Stimulated activated CD8-positive, alpha-beta memory T cell treated with anti-CD3 and anti-CD28 coated beads, Interleukin-12 subunit alpha, Interleukin-12 subunit beta, amount 100 ng/mL, for 24 hours (primary cell): Measurements from ENCODE around the gene CDC42EP2.
A peak's percentile ranks its signal among the peaks of the same experiment; 100 is the strongest.

Experiments
- DNase-seq: peaks from one replicate; pipeline ENCODE4 v3.0.0-alpha.2; 2020; ENCODE audit errors: extremely low read depth

Gene CDC42EP2

DNA sequence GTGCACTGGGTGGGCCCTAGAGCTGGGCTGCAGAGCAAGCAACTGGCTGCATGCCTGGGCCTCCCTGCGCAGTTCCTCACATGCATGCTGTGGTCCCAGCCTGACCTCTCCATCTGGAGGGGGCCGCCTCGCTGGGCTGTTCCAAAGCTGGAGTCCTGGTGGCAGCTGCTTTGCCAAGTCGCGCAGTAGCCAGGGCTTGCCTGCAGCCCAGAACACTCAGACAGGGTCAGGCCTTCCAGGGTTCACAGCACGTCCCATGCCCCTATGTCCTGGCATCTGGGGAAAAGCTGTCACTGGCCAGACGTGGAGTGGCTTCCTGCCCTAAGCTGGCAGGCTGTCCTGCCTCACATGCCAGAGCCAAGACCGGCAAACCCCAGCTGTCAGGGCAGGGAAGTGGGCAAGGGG lies 16.5 kb upstream of the CDC42EP2 start:
- no peak for DNase-seq

DNA sequence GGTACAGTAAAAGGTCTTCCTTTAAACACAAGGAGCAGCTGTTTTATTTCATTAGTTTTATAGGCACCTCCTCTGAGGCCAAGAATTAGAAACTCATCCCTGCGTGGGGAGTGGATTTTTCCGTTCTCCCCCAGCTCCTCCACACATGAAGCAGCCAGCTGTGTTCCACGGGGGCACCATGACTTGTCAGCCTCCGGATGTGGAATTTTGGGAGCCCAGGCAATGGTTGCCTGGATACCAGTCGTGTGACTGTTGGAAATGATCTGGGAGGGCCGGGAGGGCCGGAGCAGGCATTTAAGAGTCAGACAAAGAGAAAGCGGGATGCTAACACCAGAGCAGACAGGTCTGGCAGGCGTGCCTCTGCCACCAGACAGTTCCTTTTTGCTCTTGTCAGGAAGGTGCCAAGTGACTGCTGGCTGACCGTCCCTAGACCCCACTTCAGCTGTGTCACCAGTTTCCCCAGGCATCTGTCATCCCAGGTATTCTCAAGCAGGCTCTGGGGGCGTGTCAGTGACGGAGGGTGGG lies 15.9 kb upstream of the CDC42EP2 start:
- DNase-seq: no peak

DNA sequence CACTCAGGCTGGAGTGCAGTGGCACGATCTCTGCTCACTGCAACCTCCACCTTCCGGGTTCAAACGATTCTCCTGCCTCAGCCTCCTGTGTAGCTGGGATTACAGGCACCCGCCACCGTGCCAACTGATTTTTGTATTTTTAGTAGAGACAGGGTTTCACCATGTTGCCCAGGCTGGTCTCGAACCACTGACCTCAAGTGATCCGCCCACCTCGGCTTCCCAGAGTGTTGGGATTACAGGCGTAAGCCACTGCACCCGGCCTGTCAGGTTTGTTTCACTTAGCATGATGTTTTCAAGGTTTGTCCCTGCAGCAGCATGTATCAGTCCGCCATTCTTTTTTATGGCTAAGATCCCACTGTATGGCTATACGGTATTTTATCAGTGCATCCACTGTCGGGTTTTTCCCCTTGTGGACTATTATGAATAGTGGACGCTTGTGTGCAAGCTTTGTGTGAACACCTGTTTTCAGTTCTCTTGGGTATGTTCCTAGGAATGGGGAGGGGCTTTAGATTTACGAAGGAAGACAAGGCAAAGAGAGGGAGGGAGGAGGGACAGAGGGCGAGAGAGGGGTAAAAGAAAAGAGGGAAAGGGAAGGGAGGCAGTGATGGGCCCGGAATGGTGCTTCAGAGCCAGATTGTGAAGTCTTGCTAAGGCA lies 13.9 kb upstream of the CDC42EP2 start:
- no peak for DNase-seq

DNA sequence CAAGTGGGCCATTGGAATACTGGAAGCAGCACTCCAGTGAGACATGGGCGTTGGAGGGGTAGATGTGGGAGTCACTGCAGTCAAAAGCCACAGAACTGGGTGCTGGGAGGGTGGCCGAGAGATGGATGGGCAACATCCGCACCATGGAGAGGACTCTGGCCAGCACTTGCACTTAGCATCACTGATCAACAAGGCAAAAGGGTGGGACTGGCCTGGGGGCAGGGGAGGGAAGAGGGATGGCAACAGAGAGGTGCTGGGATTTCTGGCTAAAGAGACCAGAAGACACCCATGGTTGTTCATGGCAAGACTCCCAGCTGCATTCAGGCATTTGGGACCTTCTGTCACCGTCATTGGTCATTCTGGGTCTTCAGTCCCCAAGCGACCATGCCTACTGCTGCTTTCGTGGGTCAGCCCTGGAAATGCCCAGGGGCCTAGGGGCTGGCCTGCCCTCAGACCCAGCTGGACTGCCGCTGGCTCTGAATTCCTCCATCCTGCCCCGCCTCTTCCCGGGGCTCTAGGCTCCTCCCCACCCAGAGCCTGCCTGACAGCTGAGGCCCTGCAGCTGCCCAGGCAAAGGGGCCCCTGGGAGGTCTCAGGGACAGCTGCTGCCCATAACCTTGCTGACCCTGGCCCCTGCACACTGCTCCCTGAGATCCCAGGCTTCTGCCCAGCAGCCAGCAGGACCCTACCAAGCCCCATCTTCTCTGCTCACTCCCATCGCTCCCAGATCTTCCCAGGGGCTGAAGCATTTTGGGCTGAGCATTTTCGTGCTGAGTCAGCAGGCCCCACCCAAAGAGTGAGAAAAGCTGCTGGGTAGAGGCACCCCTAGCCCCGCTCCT lies 13.0 kb upstream of the CDC42EP2 start:
- no peak for DNase-seq

DNA sequence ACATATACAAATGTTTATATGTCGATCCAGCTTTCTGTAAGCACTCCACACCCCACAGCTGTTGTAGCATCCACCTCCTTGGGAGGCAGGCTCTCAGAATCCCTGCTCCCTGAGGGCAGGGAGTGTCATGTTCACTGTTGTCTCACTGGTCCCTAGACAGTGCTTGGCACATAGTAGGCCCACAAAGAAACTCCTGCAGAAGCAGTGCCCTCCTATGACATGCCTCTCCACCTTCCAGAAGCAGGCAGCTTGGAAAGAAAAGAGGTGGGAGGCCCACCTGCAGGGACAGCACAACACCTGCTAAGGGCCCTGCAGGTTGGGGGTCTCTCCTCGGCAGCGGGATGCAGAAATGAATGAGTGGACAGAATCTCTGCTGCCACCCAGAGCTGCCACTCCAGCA lies 11.1 kb upstream of the CDC42EP2 start:
- DNase-seq: no peak

DNA sequence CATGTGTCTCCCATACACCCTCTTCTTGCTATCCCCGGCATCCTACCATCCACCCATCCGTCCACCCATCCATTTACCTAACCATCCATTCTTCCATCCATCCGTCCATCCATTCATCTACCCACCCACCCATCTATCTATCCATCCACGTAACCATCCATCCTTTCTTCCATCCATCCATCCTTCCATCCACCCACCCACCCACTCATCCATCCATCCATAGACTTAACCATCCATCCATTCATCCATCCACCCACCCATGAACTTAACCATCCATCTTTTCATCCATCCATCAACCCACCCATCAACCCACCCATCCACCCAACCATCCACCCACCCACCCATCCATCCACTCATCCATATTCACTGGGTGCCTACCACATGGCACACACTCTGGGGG lies 10.6 kb upstream of the CDC42EP2 start:
- DNase-seq: no peak

DNA sequence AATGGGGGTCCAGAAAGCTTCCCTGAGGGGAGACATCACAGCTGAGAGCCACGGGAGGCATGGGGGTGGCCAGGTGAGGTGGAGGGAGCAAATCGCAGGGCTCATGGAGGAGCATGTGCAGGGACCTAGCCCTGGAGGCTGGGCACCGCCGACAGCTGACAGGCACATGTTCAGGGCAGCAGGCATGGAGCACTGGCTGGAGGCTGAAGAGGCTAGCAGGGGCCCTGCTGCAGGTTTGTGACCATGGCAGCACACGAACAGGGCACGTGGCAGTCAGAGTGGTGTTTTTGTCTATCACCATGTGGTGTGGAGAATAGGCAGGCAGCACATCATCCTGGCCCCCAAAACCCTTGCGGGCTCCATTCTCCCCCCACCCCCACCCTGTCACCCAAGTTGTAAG lies 10.1 kb upstream of the CDC42EP2 start:
- DNase-seq: no peak

DNA sequence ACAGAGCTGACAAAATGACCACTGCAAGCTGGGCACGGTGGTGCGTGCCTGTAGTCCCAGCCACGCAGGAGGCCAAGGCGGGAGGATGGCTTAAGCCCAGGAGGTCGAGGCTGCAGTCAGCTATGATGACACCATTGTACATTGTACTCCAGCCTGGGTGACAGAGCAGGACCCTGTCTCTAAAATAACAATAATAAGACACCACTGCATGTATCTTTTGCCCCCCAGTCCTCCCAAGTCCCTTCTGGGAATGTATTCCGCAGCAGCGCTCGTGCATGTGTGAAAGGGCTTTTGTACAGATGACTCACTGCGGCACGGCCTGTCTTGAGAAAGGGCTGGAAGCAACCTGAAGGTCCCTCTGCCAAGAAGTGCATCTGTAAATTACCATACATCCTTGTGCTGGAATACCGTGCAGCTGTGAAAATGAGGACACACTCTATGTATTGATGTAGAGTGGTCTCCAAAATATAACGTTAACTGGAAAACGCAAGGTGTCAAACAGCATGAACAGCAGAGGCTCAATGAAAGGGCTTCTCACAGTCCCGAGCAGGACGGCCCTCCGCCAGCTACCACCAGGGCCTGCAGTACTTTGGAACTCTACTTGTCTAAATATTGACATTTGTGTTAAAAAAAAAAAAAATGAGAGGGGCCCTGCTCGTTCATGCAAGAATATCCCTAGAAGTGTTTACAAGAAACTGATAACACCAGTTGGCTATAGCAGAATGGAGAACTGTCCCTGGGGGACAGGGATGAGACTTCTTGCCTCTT lies 9.0 kb upstream of the CDC42EP2 start:
- no peak for DNase-seq

DNA sequence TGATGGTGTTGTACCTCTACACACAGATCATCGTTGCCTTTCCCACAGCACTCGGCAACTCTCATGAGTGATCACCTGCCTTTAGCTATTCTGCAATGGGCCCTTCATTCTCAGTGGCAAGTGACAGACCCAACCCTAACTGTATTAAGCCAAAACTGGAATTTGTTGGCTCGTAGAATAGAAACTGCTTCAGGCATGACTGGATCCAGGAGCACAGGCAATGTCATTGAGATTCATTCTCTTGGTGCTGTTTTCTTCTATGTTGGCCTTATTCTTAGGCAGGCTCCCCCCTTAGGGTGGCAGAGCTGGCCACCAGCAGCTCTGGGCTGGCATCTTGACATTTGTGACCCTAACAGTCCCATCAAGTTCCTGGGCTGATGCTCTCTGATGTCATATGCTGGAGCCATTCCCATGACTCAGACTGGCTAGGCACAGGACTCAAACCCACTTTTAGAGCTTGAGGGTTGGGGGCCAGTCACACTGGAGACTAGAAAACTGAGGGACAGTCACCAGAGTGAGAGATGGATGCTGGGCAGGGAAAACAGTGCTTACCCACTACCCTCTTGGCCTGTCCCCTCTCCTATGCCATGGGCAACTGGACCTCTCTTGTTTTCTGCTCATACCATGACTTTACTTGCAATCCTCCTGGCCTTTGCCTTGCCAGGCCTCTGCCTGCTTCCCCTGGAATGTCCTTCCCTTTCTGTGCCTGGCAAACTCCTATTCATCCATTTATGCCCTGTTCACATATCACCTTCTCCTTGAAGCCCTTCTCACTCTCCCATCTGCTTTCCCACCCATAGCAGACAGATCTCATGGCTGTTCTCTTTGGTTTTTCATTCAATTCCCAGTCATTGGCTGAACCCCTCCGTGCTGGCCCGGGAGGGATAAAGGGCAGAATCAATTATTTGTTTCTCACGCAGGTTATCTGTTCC lies 7.1 kb upstream of the CDC42EP2 start:
- DNase-seq: no peak

DNA sequence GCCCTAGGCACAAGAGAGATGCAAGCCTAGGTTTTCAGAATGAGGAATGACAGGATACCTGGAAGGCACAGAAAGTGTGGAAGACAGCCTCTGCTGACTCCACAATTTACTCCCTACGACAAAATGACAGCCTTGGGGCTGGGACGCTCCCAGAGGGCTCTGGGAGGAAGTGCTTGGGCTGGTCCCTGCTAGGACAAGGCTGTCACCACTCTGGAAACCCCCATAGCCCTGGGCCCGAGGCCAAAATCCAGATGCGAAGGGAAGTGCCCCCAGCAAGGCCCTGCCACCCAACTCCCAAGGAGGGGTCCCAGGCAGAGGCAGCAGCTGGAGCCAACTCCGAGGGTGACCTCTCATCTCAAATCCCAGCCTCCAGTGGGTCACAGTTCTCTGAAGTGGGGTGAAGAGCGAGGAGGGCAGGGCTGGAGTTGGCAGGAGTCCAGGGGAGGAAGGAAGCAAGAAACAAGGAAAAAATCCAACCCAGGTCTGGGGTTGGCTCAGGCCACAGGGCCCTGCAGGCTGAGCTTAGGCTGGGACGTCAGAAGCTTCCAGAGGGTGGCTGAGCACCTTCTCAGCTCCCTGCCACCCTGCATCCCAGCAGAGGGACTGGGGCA lies 6.3 kb upstream of the CDC42EP2 start:
- no peak for DNase-seq

DNA sequence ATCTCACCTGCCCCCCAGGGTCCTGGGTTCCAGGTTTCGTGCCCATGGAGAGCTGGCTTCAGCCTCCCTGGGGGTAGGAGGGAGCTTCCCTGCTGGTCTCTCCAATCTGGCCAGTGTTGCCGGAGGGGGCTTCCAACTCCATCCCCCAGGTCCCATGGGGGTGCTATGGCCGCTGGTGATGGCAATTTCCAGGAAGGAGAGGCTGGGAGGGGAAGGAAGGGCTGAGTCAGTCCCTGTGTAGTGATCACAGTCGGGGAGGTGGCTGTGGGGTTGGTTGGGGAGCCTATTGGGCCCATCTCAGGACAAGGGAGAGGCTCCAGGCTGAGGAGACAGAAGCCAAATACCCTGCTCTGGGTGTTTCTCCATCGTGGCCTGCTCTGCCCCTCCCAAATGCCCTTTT lies 5.7 kb upstream of the CDC42EP2 start:
- DNase-seq: no peak

DNA sequence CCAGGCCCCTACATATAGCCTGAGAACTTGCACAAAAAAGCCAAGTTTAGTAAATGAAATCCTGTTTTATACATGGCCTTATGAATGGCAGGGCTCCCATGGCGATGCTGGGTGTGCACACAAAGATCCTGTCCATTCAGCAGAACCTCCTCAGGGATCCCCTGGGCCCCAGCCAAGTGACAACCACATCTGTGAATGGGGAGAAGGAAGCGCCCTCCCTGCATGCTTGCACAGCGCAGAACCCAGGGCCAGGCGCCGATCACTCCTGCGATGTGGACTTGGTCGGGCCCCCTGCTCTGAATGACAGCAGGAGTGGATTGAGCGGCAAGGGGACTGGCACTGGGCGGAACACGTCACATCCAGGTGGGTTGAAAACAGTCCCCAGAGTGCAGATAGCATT lies 4.5 kb upstream of the CDC42EP2 start:
- DNase-seq: no peak

DNA sequence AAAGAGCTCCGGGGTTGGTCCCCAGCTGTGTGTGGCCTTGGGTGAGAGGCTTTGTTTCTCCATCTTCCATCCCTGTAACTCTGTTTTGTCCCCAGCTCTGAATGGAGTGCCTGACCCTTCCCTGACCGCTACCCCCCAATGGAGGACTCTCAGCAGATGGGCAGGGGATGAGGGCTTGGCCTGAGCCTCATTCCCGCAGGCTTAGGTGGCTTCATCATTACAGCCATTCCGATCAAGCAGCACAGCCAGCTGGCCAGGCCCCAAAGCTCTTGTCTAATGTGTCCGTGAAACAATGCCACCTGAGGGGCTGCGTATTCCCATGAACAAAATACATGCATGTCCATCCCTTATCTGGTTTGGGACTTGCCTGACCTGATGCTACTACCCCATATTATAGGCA lies 3.9 kb upstream of the CDC42EP2 start:
- no peak for DNase-seq

DNA sequence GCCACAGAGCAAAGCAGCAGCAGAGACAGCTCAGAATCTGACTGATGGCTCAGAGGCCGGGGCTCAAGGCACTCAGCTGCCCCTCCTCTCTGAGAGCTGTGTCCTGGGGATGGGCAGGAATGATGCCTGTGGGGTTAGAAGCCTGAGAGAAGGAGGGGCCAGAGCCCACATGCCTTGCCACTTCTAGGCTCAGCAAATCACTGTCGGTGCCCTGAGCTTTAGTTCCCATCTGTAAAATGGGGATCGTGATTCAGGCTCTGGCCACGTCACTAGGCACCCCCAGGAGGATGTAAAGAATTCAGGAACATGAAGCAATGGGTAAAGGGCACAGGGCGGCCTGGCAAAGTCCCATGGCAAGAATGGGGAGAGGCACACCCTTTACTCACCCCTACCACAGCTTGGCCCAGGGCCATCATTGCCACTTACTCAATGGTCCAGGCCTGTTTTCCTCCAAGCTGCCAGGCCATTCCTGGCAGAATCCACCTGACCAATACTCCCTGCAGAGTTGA lies 3.4 kb upstream of the CDC42EP2 start:
- DNase-seq: no peak

DNA sequence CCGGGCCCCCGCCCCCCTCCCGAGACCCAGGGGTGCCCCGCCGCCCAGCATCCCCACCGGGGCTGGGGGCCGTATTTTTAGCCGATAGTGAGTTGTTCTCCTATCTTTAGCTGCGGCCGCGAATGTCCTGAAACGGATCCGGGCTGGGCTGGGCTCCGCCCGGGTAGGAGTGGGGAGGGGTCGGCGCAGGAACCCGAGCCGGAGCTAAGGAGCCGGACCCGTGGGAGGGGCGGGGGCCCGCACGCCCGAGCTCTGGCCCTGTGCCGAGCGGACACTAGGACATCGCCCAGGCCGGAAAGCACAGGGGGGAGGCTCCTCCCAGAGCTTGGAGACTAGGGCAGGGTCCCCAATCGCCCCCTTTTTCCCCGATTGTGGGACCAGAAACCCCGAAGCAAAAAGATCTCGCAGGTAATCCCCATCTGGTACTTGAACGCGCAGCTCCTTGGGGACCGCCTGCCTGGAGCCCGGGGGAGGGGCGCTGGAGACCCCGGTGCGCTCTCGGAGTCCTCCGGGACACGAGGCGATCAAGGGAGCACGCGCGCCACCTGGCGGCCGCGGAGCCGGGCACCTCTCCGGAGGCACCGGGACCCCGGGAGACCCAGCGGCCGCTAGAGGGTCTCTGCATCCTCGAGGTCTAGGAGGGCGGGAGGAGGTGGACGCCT lies 669 bp downstream of the CDC42EP2 start:
- peak; percentile 65 for DNase-seq

DNA sequence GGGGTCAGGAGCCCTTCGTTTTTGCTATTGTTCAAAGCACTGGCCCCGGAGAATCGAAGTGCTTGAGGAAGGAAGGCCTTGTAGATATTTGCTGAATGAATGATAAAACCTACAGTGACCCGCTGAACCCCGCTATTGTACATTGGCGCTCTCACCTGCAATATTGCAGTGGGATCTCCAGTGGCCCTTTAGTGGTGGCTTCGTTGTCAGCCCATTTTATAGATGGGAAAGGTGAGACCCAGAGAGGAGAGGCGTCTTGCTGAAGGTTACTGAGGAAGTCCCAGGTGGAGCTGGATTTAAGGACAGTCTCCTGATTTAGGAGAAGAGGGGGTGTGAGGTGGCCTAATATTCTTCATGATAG lies 1.2 kb downstream of the CDC42EP2 start:
- DNase-seq: no peak

DNA sequence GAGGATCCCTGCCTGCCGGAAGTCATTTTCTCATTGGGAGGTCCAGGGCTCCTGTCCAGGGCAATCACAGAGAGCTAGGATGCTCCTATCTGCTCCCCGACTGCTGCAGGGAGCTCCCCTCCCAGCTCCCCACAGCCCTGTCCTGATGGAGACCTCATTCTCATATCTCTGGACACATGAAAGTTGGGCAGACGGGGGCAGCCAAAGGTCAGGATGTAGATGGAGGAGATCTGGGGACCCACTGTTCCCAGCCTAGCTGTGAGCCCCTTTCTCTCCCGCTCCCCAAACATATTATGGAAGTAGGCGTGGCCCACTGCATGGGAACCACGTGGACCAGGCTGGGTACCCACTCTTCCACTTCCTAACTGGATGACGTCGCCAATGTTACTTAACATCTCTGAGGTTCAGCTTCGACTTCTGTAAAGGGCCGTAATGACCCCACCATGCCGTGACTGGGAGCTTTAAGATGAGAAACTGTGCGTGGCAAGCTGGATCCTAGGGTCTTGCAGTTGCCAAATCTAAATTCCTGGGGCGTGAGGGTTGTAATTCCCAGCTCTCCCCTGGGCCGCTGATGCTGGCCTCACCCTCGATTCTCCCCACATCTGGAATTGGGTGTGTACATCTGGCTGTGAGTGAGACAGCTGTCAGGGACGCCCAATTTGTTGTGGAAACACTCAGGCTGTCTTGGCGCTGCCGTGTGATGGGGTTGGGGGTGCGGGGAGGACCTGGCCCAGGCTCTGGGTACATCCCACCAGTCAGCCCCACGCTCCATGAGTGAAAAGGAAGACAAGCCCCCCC lies 1.8 kb downstream of the CDC42EP2 start:
- DNase-seq: no peak

DNA sequence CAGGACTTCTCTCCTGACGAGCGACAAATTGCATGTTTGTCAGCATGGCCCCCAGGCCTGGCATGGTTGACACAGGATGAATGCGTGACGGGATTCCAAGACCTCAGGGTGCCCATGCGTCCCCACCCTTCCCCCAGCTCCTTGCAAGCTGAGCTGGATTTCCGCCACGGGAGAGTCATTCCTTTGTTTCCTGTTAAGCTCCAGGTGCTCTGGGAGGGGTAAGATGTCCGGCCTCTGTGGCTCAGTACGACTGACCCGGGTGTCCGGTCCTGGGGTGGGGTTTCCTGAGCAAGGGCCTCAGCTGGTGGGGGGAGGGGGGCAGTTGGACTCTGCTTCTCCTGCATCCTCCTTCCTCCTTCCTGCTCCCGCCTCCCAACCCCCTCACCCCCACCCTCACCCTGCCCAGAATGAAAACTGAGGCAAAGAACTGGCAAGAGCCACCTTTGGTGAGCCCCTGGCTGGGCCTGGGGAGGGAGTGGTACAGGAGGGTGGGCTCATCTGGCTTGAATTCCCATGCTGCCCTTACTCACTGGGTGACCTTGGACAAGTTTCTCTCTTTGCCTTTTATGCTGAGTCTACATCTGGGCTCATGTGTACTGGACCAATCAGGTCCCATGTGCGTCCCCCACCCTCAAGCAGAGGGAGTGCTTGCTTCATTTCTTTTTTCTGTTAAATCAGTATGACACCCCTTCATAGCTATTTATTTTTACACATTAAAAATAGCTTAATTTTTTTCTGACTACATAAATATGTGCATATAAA lies 2.5 kb downstream of the CDC42EP2 start:
- no peak for DNase-seq
